ENCODE measurements around the gene ESYT2. TPM values are rescaled to one million over a fixed set of nuclear protein-coding genes. Genes with fewer than 3 reads are reported as not detected.

ESYT2 gene
- total RNA-seq, 1 donor from 2014 or later, result 53.1 TPM

GRCh38 chr7:158858592-158859503, 29.5 kb upstream of the ESYT2 start:
- H3K36me3 ChIP-seq (ENCODE audit: control insufficient read depth, insufficient read depth, low read length), result no peaks in the 10 kb centered on the region
- TF ChIP-seq CTCF (IDR thresholded peaks at IDR 0.05; ENCODE audit: insufficient read depth, low read length, poor library complexity, severe bottlenecking), result no peak
- H3K27me3 ChIP-seq (ENCODE audit: control insufficient read depth, insufficient read depth, low read length), result no peaks in the 10 kb centered on the region
- no peak for DNase-seq (ENCODE audit: low read depth)
- no peak overlapping the region for H3K4me3 ChIP-seq (ENCODE audit: low read depth, low read length)

GRCh38 chr7:158856883-158857668, 27.8 kb upstream of the ESYT2 start:
- no peak for DNase-seq (ENCODE audit: low read depth)
- TF ChIP-seq CTCF (IDR thresholded peaks at IDR 0.05; ENCODE audit: insufficient read depth, low read length, poor library complexity, severe bottlenecking), result no peak
- Histone ChIP-seq H3K36me3 (ENCODE audit: control insufficient read depth, insufficient read depth, low read length) (no peaks in the 10 kb centered on the region), H3K4me3 (ENCODE audit: low read depth, low read length) (peak overlapping the region; percentile 89), H3K27me3 (ENCODE audit: control insufficient read depth, insufficient read depth, low read length) (no peaks in the 10 kb centered on the region)

- Histone ChIP-seq H3K27me3 (ENCODE audit: control insufficient read depth, insufficient read depth, low read length) (no peaks in the 10 kb centered on the region), H3K4me3 (ENCODE audit: low read depth, low read length) (no peak overlapping the region), H3K36me3 (ENCODE audit: control insufficient read depth, insufficient read depth, low read length) (no peaks in the 10 kb centered on the region)
- no peak for DNase-seq (ENCODE audit: low read depth)
- no peak for TF ChIP-seq CTCF (IDR thresholded peaks at IDR 0.05; ENCODE audit: insufficient read depth, low read length, poor library complexity, severe bottlenecking)
Measured at GRCh38 chr7:158854681-158855081, 25.4 kb upstream of the ESYT2 start.

- H3K36me3 ChIP-seq (ENCODE audit: control insufficient read depth, insufficient read depth, low read length), result no peaks in the 10 kb centered on the region
- H3K27me3 ChIP-seq (ENCODE audit: control insufficient read depth, insufficient read depth, low read length), result no peaks in the 10 kb centered on the region
- no peak overlapping the region for H3K4me3 ChIP-seq (ENCODE audit: low read depth, low read length)
- TF ChIP-seq CTCF (IDR thresholded peaks at IDR 0.05; ENCODE audit: insufficient read depth, low read length, poor library complexity, severe bottlenecking), result no peak
- no peak for DNase-seq (ENCODE audit: low read depth)
Measured at GRCh38 chr7:158850545-158851102, 21.3 kb upstream of the ESYT2 start.

GRCh38 chr7:158849768-158850544, 20.6 kb upstream of the ESYT2 start:
- Histone ChIP-seq H3K4me3 (ENCODE audit: low read depth, low read length) (no peak overlapping the region), H3K27me3 (ENCODE audit: control insufficient read depth, insufficient read depth, low read length) (no peaks in the 10 kb centered on the region), H3K36me3 (ENCODE audit: control insufficient read depth, insufficient read depth, low read length) (no peaks in the 10 kb centered on the region)
- TF ChIP-seq CTCF (IDR thresholded peaks at IDR 0.05; ENCODE audit: insufficient read depth, low read length, poor library complexity, severe bottlenecking), result no peak
- no peak for DNase-seq (ENCODE audit: low read depth)
